MM.1S (cell line): ENCODE measurements around the gene ING5.

Source experiments
- DNase-seq: peaks from one replicate; pipeline ENCODE4 v3.0.0-alpha.2; 2015
- H2AFZ ChIP-seq: fragments of 300-600 bp; sonication (generic); 2 replicates; pipeline ENCODE4 v1.6.0; 2016; ENCODE audit warnings: antibody characterized with exemption, low read length
- H3F3A ChIP-seq: fragments of 300-600 bp; sonication (generic); 2 replicates; pipeline ENCODE4 v1.6.1; 2016; ENCODE audit warnings: mild to moderate bottlenecking, antibody characterized with exemption, low read length, moderate library complexity, mixed read lengths; ENCODE audit not compliant: insufficient read depth
- H3K27ac ChIP-seq: fragments of 300-600 bp; sonication (generic); 2 replicates; pipeline ENCODE4 v1.5.1; 2016; ENCODE audit warnings: mild to moderate bottlenecking, low read length
- H3K27me3 ChIP-seq: fragments of 300-600 bp; sonication (generic); replicated peaks from 2 replicates; pipeline ENCODE4 v1.6.0; 2016; ENCODE audit warnings: low read length; ENCODE audit not compliant: insufficient read depth
- H3K36me3 ChIP-seq: fragments of 300-600 bp; sonication (generic); replicated peaks from 2 replicates; pipeline ENCODE4 v1.6.1; 2016; ENCODE audit warnings: mild to moderate bottlenecking, low read length, mixed read lengths; ENCODE audit not compliant: insufficient read depth
- H3K4me1 ChIP-seq: fragments of 300-600 bp; sonication (generic); 2 replicates; pipeline ENCODE4 v1.6.1; 2016; ENCODE audit warnings: low read length, mixed read lengths
- H3K4me2 ChIP-seq: fragments of 300-600 bp; sonication (generic); 2 replicates; pipeline ENCODE4 v1.6.0; 2016; ENCODE audit warnings: low read depth, low read length
- H3K4me3 ChIP-seq: fragments of 300-600 bp; sonication (generic); 2 replicates; pipeline ENCODE4 v1.5.1; 2016; ENCODE audit warnings: low read length, mixed read lengths
- H3K79me2 ChIP-seq: fragments of 300-600 bp; sonication (generic); 2 replicates; pipeline ENCODE4 v1.6.1; 2016; ENCODE audit warnings: mixed run types, low read length, mixed read lengths
- H3K9ac ChIP-seq: fragments of 300-600 bp; sonication (generic); 2 replicates; pipeline ENCODE4 v1.6.1; 2016; ENCODE audit warnings: low read length, mixed read lengths
- H3K9me2 ChIP-seq: fragments of 300-600 bp; sonication (generic); replicated peaks from 2 replicates; pipeline ENCODE4 v1.6.1; 2016; ENCODE audit warnings: mild to moderate bottlenecking, low read length, mixed read lengths; ENCODE audit not compliant: insufficient read depth
- H3K9me3 ChIP-seq: fragments of 300-600 bp; sonication (generic); replicated peaks from 2 replicates; pipeline ENCODE4 v1.6.1; 2016; ENCODE audit warnings: mild to moderate bottlenecking, low read length, mixed read lengths; ENCODE audit not compliant: insufficient read depth
- H4K20me1 ChIP-seq: fragments of 300-600 bp; sonication (generic); 2 replicates; pipeline ENCODE4 v1.6.1; 2016; ENCODE audit warnings: mild to moderate bottlenecking, low read length, moderate library complexity, mixed read lengths; ENCODE audit not compliant: insufficient read depth
- EZH2 ChIP-seq: fragments of 300-600 bp; sonication (generic); optimal IDR thresholded peaks from 2 replicates; pipeline ENCODE3; 2017; ENCODE audit warnings: low read depth, mild to moderate bottlenecking, antibody characterized with exemption, low read length, mixed read lengths
- EZH2phosphoT487 ChIP-seq: fragments of 300-600 bp; sonication (generic); IDR thresholded peaks from 2 replicates; pipeline ENCODE4 v1.6.1; 2018; ENCODE audit warnings: antibody characterized with exemption, low read length
- TF ChIP-seq, protein P1 (sequence below): fragments of 300-600 bp; sonication (generic); IDR thresholded peaks from 2 replicates; pipeline ENCODE4 v1.5.1; 2016; ENCODE audit warnings: antibody characterized with exemption, low read length, mixed read lengths

ING5 gene

DNA sequence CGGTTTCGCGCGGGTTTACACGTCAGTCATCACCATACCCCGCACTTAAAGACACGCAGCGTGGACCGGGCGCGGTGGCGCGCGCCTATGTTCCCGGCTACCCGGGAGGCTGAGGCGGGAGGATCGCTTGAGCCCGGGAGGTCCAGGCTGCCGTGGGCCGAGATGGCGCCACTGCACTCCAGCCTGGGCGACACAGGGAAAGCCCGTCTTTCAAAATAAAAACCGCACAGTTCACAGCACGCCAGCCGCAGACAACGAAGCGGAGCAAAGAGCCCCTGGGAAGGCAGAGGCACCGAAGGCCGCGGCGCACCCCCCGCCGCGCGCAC lies 15.6 kb upstream of the ING5 start:
- Histone ChIP-seq H2AFZ (peak overlapping the region; percentile 77), H3K4me2 (peak overlapping the region; percentile 79), H3K9me3 (no peaks in the 10 kb centered on the region), H4K20me1 (no peaks in the 10 kb centered on the region), H3K27ac (peak overlapping the region; percentile 62; the same call in 1 of the 2 replicates), H3K4me3 (peak overlapping the region; percentile 85), H3K9me2 (no peaks in the 10 kb centered on the region), H3K9ac (peak overlapping the region; percentile 90), H3K27me3 (no peaks in the 10 kb centered on the region), H3F3A (no peaks in the 10 kb centered on the region), H3K36me3 (peaks cover 4% of the 10 kb centered on the region; the same call in 1 of the 2 replicates), H3K79me2 (peaks cover 63% of the 10 kb centered on the region), H3K4me1 (peaks cover 8% of the 10 kb centered on the region; the same call in 1 of the 2 replicates)
- peak; percentile 13 for DNase-seq
- TF ChIP-seq, protein P1, sequence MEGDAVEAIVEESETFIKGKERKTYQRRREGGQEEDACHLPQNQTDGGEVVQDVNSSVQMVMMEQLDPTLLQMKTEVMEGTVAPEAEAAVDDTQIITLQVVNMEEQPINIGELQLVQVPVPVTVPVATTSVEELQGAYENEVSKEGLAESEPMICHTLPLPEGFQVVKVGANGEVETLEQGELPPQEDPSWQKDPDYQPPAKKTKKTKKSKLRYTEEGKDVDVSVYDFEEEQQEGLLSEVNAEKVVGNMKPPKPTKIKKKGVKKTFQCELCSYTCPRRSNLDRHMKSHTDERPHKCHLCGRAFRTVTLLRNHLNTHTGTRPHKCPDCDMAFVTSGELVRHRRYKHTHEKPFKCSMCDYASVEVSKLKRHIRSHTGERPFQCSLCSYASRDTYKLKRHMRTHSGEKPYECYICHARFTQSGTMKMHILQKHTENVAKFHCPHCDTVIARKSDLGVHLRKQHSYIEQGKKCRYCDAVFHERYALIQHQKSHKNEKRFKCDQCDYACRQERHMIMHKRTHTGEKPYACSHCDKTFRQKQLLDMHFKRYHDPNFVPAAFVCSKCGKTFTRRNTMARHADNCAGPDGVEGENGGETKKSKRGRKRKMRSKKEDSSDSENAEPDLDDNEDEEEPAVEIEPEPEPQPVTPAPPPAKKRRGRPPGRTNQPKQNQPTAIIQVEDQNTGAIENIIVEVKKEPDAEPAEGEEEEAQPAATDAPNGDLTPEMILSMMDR: no peak
- TF ChIP-seq EZH2 (no peak), EZH2phosphoT487 (no peak)

DNA sequence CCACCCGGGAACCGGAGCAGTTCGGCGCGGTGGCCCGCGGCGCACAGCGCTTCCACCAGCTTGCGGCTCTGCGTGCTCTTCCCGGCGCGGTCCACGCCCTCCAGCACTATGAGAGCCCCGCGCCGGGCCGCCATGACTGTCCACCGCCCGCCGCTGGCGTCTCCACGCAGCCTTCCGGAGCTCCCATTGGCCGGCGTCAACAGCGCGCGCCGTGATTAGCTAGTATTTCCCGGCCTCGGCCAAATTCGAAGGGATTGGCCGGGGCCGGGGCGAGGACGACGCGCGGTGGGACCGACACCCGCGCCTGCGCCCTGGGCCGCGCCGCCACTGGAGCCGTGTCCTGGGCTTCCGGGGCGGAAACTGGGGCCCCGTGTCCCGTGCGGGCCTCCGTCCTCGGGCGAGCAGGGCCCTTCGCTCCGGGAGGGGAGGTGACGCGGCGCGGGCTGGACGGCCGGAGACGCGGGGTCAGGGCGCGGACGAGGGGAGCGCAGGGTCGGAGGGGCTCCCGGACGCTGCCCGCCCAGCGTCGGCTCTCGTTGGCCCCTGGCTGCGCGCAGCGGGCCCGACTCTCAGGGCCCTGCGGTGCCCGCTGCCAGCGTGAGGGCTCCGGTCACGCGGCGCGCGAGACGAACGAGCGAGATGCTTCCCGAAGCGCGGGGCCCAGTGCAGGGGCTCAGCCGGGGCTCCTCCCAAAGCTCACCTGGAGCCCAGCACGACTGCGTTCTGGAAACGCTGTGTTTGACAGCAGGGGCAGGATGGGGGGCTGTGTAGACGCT lies 15.0 kb upstream of the ING5 start, which contains the start of gene DTYMK:
DTYMK (minus strand) TSS at position 166 of the 776 bp plus-strand sequence; CDS start at position 134, 32 bp downstream.
- Histone ChIP-seq H3K4me3 (peak within 1 kb of the TSS; percentile 97), H3K9me2 (no peaks in the 10 kb centered on the region), H3K9ac (peak within 1 kb of the TSS; percentile 96), H3K79me2 (peaks cover 58% of the 10 kb centered on the region), H3K36me3 (peaks cover 4% of the 10 kb centered on the region; the same call in 1 of the 2 replicates), H3K4me1 (peaks cover 8% of the 10 kb centered on the region; the same call in 1 of the 2 replicates), H2AFZ (peak within 1 kb of the TSS; percentile 85), H3F3A (no peaks in the 10 kb centered on the region), H4K20me1 (no peaks in the 10 kb centered on the region), H3K4me2 (peak within 1 kb of the TSS; percentile 79), H3K27me3 (no peaks in the 10 kb centered on the region), H3K27ac (peak within 1 kb of the TSS; percentile 76), H3K9me3 (no peaks in the 10 kb centered on the region)
- TF ChIP-seq EZH2phosphoT487 (no peak), EZH2 (no peak)
- TF ChIP-seq, protein P1: no peak
- DNase-seq: peak; percentile 96

DNA sequence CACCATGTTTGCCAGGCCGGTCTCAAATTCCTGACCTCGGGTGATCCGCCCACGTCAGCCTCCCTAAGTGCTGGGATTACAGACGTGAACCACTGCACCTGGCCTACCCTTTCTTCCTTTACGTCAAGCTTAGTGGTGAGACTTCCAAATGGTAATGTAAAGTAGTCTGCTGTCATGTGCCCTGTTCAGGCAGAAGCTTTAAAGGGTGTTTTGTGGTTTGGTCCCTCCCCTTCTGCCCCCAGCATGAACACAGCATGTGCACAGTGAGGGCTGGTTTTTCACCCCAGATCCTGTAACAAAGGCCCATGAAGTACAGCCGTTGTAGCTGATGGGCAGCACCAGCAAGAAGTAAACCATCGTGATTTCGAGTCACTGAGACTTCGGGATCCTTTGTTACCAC lies 12.5 kb upstream of the ING5 start:
- Histone ChIP-seq H3K79me2 (peaks cover 42% of the 10 kb centered on the region), H3F3A (no peaks in the 10 kb centered on the region), H3K27me3 (no peaks in the 10 kb centered on the region), H3K36me3 (peaks cover under 1% of the 10 kb centered on the region; the same call in 1 of the 2 replicates), H3K9me3 (no peaks in the 10 kb centered on the region), H4K20me1 (no peaks in the 10 kb centered on the region), H3K27ac (no peak overlapping the region), H2AFZ (no peak overlapping the region), H3K4me3 (no peak overlapping the region), H3K4me1 (peaks cover 8% of the 10 kb centered on the region; the same call in 1 of the 2 replicates), H3K4me2 (no peak overlapping the region), H3K9me2 (no peaks in the 10 kb centered on the region), H3K9ac (no peak overlapping the region)
- TF ChIP-seq EZH2phosphoT487: no peak
- TF ChIP-seq, protein P1: no peak
- no peak for TF ChIP-seq EZH2
- no peak for DNase-seq
